GM23248 (cell line): Measurements from ENCODE around the gene RAC2.

Source experiments
- EZH2 ChIP-seq: fragments of 200-600 bp; sonication (generic); IDR thresholded peaks from 2 replicates; pipeline ENCODE4 v1.6.1; 2018; ENCODE audit warnings: antibody characterized with exemption, mild to moderate bottlenecking; ENCODE audit not compliant: insufficient read depth, poor library complexity, severe bottlenecking
- EZH2phosphoT487 ChIP-seq: fragments of 200-600 bp; sonication (generic); IDR thresholded peaks from 2 replicates; pipeline ENCODE4 v1.6.1; 2018; ENCODE audit warnings: antibody characterized with exemption, moderate library complexity, mild to moderate bottlenecking, low read depth; ENCODE audit not compliant: insufficient read depth

DNA sequence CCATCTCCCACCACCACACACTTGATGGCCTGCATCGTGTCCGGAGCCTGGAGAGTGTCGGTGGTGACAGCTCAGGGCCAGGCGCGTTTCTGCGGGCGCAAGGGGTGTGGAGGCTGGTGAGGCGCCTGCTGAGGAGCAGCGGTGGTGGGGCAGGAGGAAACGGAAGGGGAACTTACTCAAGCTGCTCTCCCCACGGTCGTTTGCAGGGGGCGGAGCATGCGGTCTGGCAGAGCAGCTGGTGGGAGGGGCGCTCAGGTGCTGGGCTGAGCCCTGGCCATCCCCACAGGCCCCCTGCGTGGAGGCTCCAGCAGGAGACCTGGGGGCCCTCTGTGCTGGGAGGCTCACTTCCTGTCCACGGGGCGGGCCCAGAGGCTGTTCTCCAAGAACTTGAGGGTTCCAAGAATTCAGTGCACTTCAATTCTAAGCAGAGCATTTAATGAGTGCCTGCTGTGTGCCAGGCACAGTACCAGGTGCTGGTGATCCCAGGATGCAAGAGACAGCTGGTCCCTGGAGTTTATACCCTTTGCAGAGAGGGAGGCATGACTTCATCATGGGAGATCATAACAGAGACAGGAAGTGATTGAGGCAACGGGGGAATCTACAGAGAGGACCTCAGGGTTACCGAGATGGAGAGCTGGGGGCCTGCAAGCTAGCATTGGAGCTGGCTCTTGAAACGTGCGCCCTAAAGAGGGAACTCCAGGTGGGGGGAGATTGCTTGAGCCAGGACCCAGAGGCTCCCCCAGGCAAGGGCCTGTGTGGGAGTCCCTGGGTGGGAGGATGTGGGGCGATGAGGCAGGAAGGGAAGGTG, at the start of gene RAC2:
- TF ChIP-seq EZH2: no peak
- no peak for TF ChIP-seq EZH2phosphoT487
